DND-41 (cell line): Measurements from ENCODE around the gene QSOX2.

Experiments used
- CTCF ChIP-seq: IDR thresholded peaks from 2 replicates; pipeline ENCODE4 v1.5.1; 2012; ENCODE audit warnings: borderline replicate concordance, low read length, moderate library complexity, mild to moderate bottlenecking; ENCODE audit not compliant: poor library complexity, severe bottlenecking; ENCODE audit errors: extremely low read depth
- EZH2 ChIP-seq: IDR thresholded peaks from 3 replicates; pipeline ENCODE4 v1.6.1; 2012; ENCODE audit warnings: borderline replicate concordance, low read depth, mild to moderate bottlenecking, moderate library complexity, low read length, inconsistent platforms; ENCODE audit not compliant: severe bottlenecking

GRCh38 chr9:136232969-136233368, 12.6 kb downstream of the QSOX2 start:
- TF ChIP-seq CTCF (no peak), EZH2 (no peak)
